HepG2 (cell line): Measurements from ENCODE around the gene ENTHD1. TPM values are rescaled to one million over a fixed set of nuclear protein-coding genes. Genes with fewer than 3 reads are reported as not detected.
"Not testable (repeated sequence)": the region's sequence is repeated elsewhere in the genome, so short reads cannot be mapped to it uniquely, and the experiment has no call there.

Experiments used
- ATAC-seq: fragments of 200-7000 bp; cut with Tn5 transposase; 3 replicates; pipeline ENCODE4 v1.9.1; 2020; ENCODE audit warnings: mild to moderate bottlenecking, moderate library complexity
- BruUV-seq: library from RNA; stranded (reverse); fragments of 400-500 nt; replicated peaks from 2 replicates; lab custom pipeline; 2021; lab: Mats Ljungman, UMichigan
- CTCF ChIA-PET: fragments of 300-600 bp; formaldehyde crosslinking; extraction: SDS; loops from one replicate; lab custom pipeline; 2021; ENCODE audit warnings: low total read pairs, inconsistent platforms, low intra/inter-chr PET ratio; lab: Yijun Ruan, JAX
- POLR2A ChIA-PET: fragments of 350-600 bp; sonication (Branson Sonifier 250); formaldehyde crosslinking; loops from one replicate; lab custom pipeline; 2020; ENCODE audit warnings: antibody characterized with exemption, inconsistent platforms; lab: Yijun Ruan, JAX
- DNase-seq: peaks from one replicate; pipeline ENCODE4 v3.0.0-alpha.2; 2015; ENCODE audit warnings: low spot score
- FAIRE-seq: peaks from 3 replicates; lab custom pipeline; 2011; peaks lifted over from hg19 to GRCh38; lab: Jason Lieb, UNC
- H2AFZ ChIP-seq: one replicate; pipeline ENCODE4 v1.6.1; 2011; ENCODE audit warnings: low read length, inconsistent platforms
- H3K27ac ChIP-seq: fragments of 300-600 bp; 3 replicates; pipeline ENCODE4 v1.8.0; 2011; ENCODE audit warnings: mixed run types, mild to moderate bottlenecking, mixed read lengths, low read length, inconsistent platforms; ENCODE audit not compliant: insufficient read depth; ENCODE audit errors: extremely low read length
- H3K27me3 ChIP-seq, 2 experiments: fragments of 200-600 bp in 1 of 2; 2 replicates in 1 of 2; 3 replicates in 1 of 2; pipeline versions ENCODE4 v1.6.0 to v1.8.0; 2011; ENCODE audit warnings: low read length in 2 of 2, mild to moderate bottlenecking in 2 of 2, moderate library complexity in 2 of 2, inconsistent platforms in 1 of 2; ENCODE audit not compliant: insufficient read depth in 2 of 2, control insufficient read depth in 1 of 2
- H3K36me3 ChIP-seq, 2 experiments: fragments of 200-600 bp in 1 of 2; replicated peaks in 1 of 2; 2 replicates in 1 of 2; 3 replicates in 1 of 2; pipeline versions ENCODE4 v1.5.1 to v1.8.0; 2011; ENCODE audit warnings: low read length in 2 of 2, inconsistent platforms in 1 of 2; ENCODE audit not compliant: insufficient read depth in 2 of 2, control insufficient read depth in 1 of 2
- H3K4me1 ChIP-seq: 2 replicates; pipeline ENCODE4 v1.5.1; 2012; ENCODE audit warnings: low read length, inconsistent platforms; ENCODE audit not compliant: insufficient read depth
- H3K4me2 ChIP-seq: 2 replicates; pipeline ENCODE4 v1.6.0; 2011; ENCODE audit warnings: low read depth, low read length, inconsistent platforms
- H3K4me3 ChIP-seq, 3 experiments: fragments of 200-600 bp in 1 of 3; sonication (generic), shearing (Covaris generic) in 1 of 3; replicated peaks in 1 of 3; 2 replicates each; pipeline ENCODE4 v1.5.1; 2011 to 2016; ENCODE audit warnings: low read length in 3 of 3, inconsistent platforms in 2 of 3, low read depth in 2 of 3, mild to moderate bottlenecking in 2 of 3, control low read depth in 1 of 3, mixed read lengths in 1 of 3; ENCODE audit not compliant: insufficient read depth in 1 of 3
- H3K79me2 ChIP-seq: one replicate; pipeline ENCODE4 v1.6.1; 2011; ENCODE audit warnings: low read length, inconsistent platforms; ENCODE audit not compliant: insufficient read depth
- H3K9ac ChIP-seq: 2 replicates; pipeline ENCODE4 v1.6.0; 2011; ENCODE audit warnings: mild to moderate bottlenecking, low read depth, low read length, inconsistent platforms; ENCODE audit not compliant: insufficient read depth
- H3K9me3 ChIP-seq: 2 replicates; pipeline ENCODE4 v1.5.1; 2012; ENCODE audit warnings: mild to moderate bottlenecking, low read length
- H4K20me1 ChIP-seq: 2 replicates; pipeline ENCODE4 v1.6.0; 2011; ENCODE audit warnings: inconsistent platforms, mild to moderate bottlenecking, low read length, moderate library complexity; ENCODE audit not compliant: insufficient read depth
- ATF4 ChIP-seq, 2 experiments: fragments of 450-650 bp in 1 of 2; sonication (generic) in 1 of 2; formaldehyde crosslinking; IDR thresholded peaks; 2 replicates each; pipeline versions ENCODE4 v1.5.0 to v1.8.0; 2020 to 2022; ENCODE audit warnings: mild to moderate bottlenecking in 1 of 2, missing genetic modification reagents in 1 of 2
- ATM ChIP-seq: fragments of 450-650 bp; IDR thresholded peaks from 2 replicates; pipeline ENCODE4 v1.7.1; 2017; ENCODE audit warnings: mild to moderate bottlenecking, borderline replicate concordance
- DNMT1 ChIP-seq: sonication (generic); formaldehyde crosslinking; IDR thresholded peaks from 2 replicates; pipeline ENCODE4 v1.5.1; 2020; ENCODE audit warnings: mild to moderate bottlenecking, missing genetic modification reagents
- REPIN1 ChIP-seq: sonication (generic); formaldehyde crosslinking; IDR thresholded peaks from 2 replicates; pipeline ENCODE4 v1.8.0; 2022; ENCODE audit warnings: missing genetic modification reagents, low read depth, mild to moderate bottlenecking, borderline replicate concordance
- SALL1 ChIP-seq: sonication (generic); formaldehyde crosslinking; IDR thresholded peaks from 2 replicates; pipeline ENCODE4 v1.8.0; 2022; ENCODE audit warnings: mild to moderate bottlenecking, missing genetic modification reagents
- SP140L ChIP-seq: sonication (generic); formaldehyde crosslinking; IDR thresholded peaks from 2 replicates; pipeline ENCODE4 v1.4.0; 2020; ENCODE audit warnings: missing genetic modification reagents, borderline replicate concordance
- U2AF2 ChIP-seq: fragments of 200-400 bp; formaldehyde crosslinking; IDR thresholded peaks from 2 replicates; pipeline ENCODE4 v1.6.1; 2017; ENCODE audit warnings: low read depth, mild to moderate bottlenecking, low read length
- ZBTB44 ChIP-seq: sonication (generic); formaldehyde crosslinking; IDR thresholded peaks from 2 replicates; pipeline ENCODE4 v1.4.0; 2020; ENCODE audit warnings: missing genetic modification reagents
- ZNF720 ChIP-seq: sonication (generic); formaldehyde crosslinking; IDR thresholded peaks from 2 replicates; pipeline ENCODE4 v1.4.0; 2020; ENCODE audit warnings: missing genetic modification reagents
- WGBS: methylation state at CpG from one replicate; pipeline ENCODE4 v1.1.6; 2017; ENCODE audit warnings: low lambda C conversion rate; 5-methylcytosine and 5-hydroxymethylcytosine counted together
- in situ Hi-C: cut with HindIII; loops from 2 replicates; pipeline ENCODE4 v1.10.0; 2017; ENCODE audit warnings: low pct_unique_long_range_greater_than_20kb; ENCODE audit not compliant: extremely low pct_ligation_motif_present
- intact Hi-C: fragments of 100-400 bp; cut with micrococcal nuclease; formaldehyde crosslinking; loops from one replicate; pipeline ENCODE4 v1.10.0; 2022; ENCODE audit not compliant: unreplicated experiment
- polyA plus RNA-seq, 8 experiments: library from polyadenylated mRNA; depleted of rRNA in 3 of 8; stranded (reverse) in 7 of 8; unstranded in 1 of 8; fragments of >200 nt; fragmentation: Illumina TruSeq in 4 of 8; extraction: Trizol in 4 of 8; gene quantifications; 2 replicates each; pipeline versions ENCODE4 v1.2.1 to v1.2.3, GENCODE V29; 2011 to 2016; ENCODE audit warnings: low read depth in 4 of 8, missing spikeins in 1 of 8, mixed read lengths in 1 of 8; ENCODE audit not compliant: insufficient read depth in 1 of 8
- total RNA-seq, 5 experiments: library from RNA; depleted of rRNA; stranded (reverse); fragments of >200 nt; fragmentation: Illumina TruSeq; extraction: Trizol; gene quantifications; 2 replicates each; pipeline ENCODE4 v1.2.3, GENCODE V29; 2016; ENCODE audit warnings: low read depth in 1 of 5
- TF ChIP-seq, protein P1 (sequence below): sonication (generic); formaldehyde crosslinking; IDR thresholded peaks from 2 replicates; pipeline ENCODE4 v1.5.0; 2020; ENCODE audit warnings: mild to moderate bottlenecking, missing genetic modification reagents, borderline replicate concordance

Gene ENTHD1
- total and polyA plus RNA-seq, 2 of the 13 experiments (the other 11 are each of a cell fraction or from before 2014, with no cell fraction given): not detected

- TF ChIP-seq, protein P1, sequence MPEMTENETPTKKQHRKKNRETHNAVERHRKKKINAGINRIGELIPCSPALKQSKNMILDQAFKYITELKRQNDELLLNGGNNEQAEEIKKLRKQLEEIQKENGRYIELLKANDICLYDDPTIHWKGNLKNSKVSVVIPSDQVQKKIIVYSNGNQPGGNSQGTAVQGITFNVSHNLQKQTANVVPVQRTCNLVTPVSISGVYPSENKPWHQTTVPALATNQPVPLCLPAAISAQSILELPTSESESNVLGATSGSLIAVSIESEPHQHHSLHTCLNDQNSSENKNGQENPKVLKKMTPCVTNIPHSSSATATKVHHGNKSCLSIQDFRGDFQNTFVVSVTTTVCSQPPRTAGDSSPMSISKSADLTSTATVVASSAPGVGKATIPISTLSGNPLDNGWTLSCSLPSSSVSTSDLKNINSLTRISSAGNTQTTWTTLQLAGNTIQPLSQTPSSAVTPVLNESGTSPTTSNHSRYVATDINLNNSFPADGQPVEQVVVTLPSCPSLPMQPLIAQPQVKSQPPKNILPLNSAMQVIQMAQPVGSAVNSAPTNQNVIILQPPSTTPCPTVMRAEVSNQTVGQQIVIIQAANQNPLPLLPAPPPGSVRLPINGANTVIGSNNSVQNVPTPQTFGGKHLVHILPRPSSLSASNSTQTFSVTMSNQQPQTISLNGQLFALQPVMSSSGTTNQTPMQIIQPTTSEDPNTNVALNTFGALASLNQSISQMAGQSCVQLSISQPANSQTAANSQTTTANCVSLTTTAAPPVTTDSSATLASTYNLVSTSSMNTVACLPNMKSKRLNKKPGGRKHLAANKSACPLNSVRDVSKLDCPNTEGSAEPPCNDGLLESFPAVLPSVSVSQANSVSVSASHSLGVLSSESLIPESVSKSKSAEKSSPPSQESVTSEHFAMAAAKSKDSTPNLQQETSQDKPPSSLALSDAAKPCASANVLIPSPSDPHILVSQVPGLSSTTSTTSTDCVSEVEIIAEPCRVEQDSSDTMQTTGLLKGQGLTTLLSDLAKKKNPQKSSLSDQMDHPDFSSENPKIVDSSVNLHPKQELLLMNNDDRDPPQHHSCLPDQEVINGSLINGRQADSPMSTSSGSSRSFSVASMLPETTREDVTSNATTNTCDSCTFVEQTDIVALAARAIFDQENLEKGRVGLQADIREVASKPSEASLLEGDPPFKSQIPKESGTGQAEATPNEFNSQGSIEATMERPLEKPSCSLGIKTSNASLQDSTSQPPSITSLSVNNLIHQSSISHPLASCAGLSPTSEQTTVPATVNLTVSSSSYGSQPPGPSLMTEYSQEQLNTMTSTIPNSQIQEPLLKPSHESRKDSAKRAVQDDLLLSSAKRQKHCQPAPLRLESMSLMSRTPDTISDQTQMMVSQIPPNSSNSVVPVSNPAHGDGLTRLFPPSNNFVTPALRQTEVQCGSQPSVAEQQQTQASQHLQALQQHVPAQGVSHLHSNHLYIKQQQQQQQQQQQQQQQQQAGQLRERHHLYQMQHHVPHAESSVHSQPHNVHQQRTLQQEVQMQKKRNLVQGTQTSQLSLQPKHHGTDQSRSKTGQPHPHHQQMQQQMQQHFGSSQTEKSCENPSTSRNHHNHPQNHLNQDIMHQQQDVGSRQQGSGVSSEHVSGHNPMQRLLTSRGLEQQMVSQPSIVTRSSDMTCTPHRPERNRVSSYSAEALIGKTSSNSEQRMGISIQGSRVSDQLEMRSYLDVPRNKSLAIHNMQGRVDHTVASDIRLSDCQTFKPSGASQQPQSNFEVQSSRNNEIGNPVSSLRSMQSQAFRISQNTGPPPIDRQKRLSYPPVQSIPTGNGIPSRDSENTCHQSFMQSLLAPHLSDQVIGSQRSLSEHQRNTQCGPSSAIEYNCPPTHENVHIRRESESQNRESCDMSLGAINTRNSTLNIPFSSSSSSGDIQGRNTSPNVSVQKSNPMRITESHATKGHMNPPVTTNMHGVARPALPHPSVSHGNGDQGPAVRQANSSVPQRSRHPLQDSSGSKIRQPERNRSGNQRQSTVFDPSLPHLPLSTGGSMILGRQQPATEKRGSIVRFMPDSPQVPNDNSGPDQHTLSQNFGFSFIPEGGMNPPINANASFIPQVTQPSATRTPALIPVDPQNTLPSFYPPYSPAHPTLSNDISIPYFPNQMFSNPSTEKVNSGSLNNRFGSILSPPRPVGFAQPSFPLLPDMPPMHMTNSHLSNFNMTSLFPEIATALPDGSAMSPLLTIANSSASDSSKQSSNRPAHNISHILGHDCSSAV (CRISPR knock-in tag): no peak
- no peak for TF ChIP-seq ATF4 (CRISPR knock-in tag; IDR thresholded peaks at IDR 0.05)
- TF ChIP-seq DNMT1 (CRISPR knock-in tag): no peak
- TF ChIP-seq REPIN1: no peak
- TF ChIP-seq U2AF2: no peak
- TF ChIP-seq ZNF720 (CRISPR knock-in tag): no peak
- no peak for TF ChIP-seq ATM
- TF ChIP-seq SALL1: no peak
- no peak for TF ChIP-seq SP140L (CRISPR knock-in tag)
- no peak for TF ChIP-seq ZBTB44 (CRISPR knock-in tag)
These were observed 16.3 kb downstream of the ENTHD1 start (continued) for GRCh38 chr22:39877079-39877845.

GRCh38 chr22:39875176-39875885, 18.2 kb downstream of the ENTHD1 start:
- H3K4me2 ChIP-seq, intact Hi-C loops, POLR2A ChIA-PET, H4K20me1 ChIP-seq, H3K36me3 ChIP-seq, ATAC-seq, H3K9me3 ChIP-seq, H2AFZ ChIP-seq, BruUV-seq, H3K27me3 ChIP-seq, H3K9ac ChIP-seq, H3K4me1 ChIP-seq, H3K79me2 ChIP-seq, in situ Hi-C loops, H3K27ac ChIP-seq, CTCF ChIA-PET, DNase-seq: not testable (repeated sequence)
- H3K4me3 ChIP-seq: peak overlapping the region in 1 of 3 experiments; percentile 19; a peak in 2 of 6 replicates
- peak; percentile 4 for FAIRE-seq
- WGBS: 83% methylated on average over 35 of the region's 42 CpGs
